ENCODE data around the gene XYLT1.

DNA sequence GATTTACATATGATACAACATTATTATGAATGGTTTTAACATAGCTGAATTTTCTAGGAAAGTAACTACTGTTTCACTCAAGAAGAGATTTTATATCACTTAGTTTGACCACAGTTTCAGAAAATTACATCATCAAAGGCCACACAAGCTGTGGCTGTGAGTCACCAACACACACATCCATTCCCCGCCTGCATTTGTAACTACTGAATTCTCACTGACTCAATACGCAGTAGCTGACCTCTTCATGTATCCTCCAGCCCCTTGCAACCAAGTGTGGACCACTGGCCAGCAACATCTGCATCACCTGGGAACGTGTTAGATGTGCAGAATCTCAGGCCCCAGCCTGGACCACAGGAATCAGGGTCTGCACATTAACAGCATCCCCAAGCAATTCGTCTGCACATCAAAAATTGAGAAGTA lies 197.6 kb downstream of the XYLT1 start:
- TF ChIP-seq, protein P1, sequence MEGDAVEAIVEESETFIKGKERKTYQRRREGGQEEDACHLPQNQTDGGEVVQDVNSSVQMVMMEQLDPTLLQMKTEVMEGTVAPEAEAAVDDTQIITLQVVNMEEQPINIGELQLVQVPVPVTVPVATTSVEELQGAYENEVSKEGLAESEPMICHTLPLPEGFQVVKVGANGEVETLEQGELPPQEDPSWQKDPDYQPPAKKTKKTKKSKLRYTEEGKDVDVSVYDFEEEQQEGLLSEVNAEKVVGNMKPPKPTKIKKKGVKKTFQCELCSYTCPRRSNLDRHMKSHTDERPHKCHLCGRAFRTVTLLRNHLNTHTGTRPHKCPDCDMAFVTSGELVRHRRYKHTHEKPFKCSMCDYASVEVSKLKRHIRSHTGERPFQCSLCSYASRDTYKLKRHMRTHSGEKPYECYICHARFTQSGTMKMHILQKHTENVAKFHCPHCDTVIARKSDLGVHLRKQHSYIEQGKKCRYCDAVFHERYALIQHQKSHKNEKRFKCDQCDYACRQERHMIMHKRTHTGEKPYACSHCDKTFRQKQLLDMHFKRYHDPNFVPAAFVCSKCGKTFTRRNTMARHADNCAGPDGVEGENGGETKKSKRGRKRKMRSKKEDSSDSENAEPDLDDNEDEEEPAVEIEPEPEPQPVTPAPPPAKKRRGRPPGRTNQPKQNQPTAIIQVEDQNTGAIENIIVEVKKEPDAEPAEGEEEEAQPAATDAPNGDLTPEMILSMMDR (IDR thresholded peaks at IDR 0.05): no peak
- TF ChIP-seq POLR2A (IDR thresholded peaks at IDR 0.05): no peak

All from esophagus squamous epithelium (tissue), 4 donors.